Measurements from ENCODE around the gene MFSD6.

The MFSD6 gene

DNA sequence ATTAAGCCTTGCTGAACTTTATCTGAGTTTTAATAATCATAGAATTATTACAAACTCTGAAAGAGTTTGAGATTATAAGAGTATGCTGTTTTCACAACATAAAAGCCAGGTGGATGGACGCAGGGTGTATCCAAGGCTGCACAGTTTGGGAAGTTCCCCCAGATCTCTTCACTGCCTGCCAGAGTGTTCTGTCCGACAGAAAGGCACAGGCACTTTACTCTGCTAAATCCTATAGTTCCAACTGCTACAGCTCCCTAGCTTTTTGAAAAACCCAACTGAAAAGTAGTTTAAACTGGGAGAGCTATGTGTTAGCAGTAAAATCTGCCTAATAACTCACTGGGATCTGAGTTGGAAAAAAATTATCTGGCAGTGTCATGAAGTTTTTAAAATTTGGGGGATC lies 38.0 kb downstream of the MFSD6 start:
- TF ChIP-seq, protein P1, sequence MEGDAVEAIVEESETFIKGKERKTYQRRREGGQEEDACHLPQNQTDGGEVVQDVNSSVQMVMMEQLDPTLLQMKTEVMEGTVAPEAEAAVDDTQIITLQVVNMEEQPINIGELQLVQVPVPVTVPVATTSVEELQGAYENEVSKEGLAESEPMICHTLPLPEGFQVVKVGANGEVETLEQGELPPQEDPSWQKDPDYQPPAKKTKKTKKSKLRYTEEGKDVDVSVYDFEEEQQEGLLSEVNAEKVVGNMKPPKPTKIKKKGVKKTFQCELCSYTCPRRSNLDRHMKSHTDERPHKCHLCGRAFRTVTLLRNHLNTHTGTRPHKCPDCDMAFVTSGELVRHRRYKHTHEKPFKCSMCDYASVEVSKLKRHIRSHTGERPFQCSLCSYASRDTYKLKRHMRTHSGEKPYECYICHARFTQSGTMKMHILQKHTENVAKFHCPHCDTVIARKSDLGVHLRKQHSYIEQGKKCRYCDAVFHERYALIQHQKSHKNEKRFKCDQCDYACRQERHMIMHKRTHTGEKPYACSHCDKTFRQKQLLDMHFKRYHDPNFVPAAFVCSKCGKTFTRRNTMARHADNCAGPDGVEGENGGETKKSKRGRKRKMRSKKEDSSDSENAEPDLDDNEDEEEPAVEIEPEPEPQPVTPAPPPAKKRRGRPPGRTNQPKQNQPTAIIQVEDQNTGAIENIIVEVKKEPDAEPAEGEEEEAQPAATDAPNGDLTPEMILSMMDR (IDR thresholded peaks at IDR 0.05; ENCODE audit: insufficient read depth, low read depth, low read length, missing control alignments): no peak
- H3K4me3 ChIP-seq (ENCODE audit: low read length): no peak overlapping the region
- DNase-seq (ENCODE audit: low read depth): no peak

GRCh38 chr2:190446750-190447516 lies 38.8 kb downstream of the MFSD6 start:
- DNase-seq (ENCODE audit: low read depth): no peak
- TF ChIP-seq, protein P1 (IDR thresholded peaks at IDR 0.05; ENCODE audit: insufficient read depth, low read depth, low read length, missing control alignments): no peak
- H3K4me3 ChIP-seq (ENCODE audit: low read length): no peak overlapping the region

GRCh38 chr2:190447766-190448165 lies 39.6 kb downstream of the MFSD6 start:
- no peak for DNase-seq (ENCODE audit: low read depth)

GRCh38 chr2:190449925-190450324 lies 41.8 kb downstream of the MFSD6 start:
- TF ChIP-seq, protein P1 (IDR thresholded peaks at IDR 0.05; ENCODE audit: insufficient read depth, low read depth, low read length, missing control alignments): no peak
- DNase-seq (ENCODE audit: low read depth): no peak
- no peak overlapping the region for H3K4me3 ChIP-seq (ENCODE audit: low read length)

More at GRCh38 chr2:190447766-190448165, 39.6 kb downstream of the MFSD6 start:
- TF ChIP-seq, protein P1 (IDR thresholded peaks at IDR 0.05; ENCODE audit: insufficient read depth, low read depth, low read length, missing control alignments): no peak
- H3K4me3 ChIP-seq (ENCODE audit: low read length): no peak overlapping the region

- TF ChIP-seq, protein P1 (IDR thresholded peaks at IDR 0.05; ENCODE audit: insufficient read depth, low read depth, low read length, missing control alignments): no peak
- no peak for DNase-seq (ENCODE audit: low read depth)
- no peak overlapping the region for H3K4me3 ChIP-seq (ENCODE audit: low read length)
Observed at GRCh38 chr2:190450363-190450762, 42.2 kb downstream of the MFSD6 start.

GRCh38 chr2:190451561-190452176 lies 43.5 kb downstream of the MFSD6 start:
- no peak for DNase-seq (ENCODE audit: low read depth)
- no peak overlapping the region for H3K4me3 ChIP-seq (ENCODE audit: low read length)
- TF ChIP-seq, protein P1 (IDR thresholded peaks at IDR 0.05; ENCODE audit: insufficient read depth, low read depth, low read length, missing control alignments): no peak

Data from epithelial cell of esophagus (primary cell).